Adrenal gland (tissue), 5 donors: ENCODE measurements around the gene AGPAT2.
A peak's percentile ranks its signal among the peaks of the same experiment; 100 is the strongest.

Experiments used
- POLR2A ChIP-seq, 2 donors: fragments of 450-650 bp; IDR thresholded peaks; one replicate each; pipeline ENCODE4 v1.6.1; 2017; ENCODE audit warnings: antibody characterized with exemption in 2 of 2, mild to moderate bottlenecking in 2 of 2, moderate library complexity in 1 of 2
- TF ChIP-seq, protein P1 (sequence below), 6 experiments: fragments of 450-650 bp in 4 of 6; fragments of 200-600 bp in 2 of 6; sonication (generic) in 1 of 6; IDR thresholded peaks; 1 replicate in 5 of 6; 2 replicates in 1 of 6; pipeline versions ENCODE4 v1.5.1 to v1.8.0; 2016 to 2021; ENCODE audit warnings: antibody characterized with exemption in 6 of 6, mild to moderate bottlenecking in 2 of 6, moderate library complexity in 1 of 6
- donor health status: DM: no; HTN: no; CAD: no.

- TF ChIP-seq, protein P1, sequence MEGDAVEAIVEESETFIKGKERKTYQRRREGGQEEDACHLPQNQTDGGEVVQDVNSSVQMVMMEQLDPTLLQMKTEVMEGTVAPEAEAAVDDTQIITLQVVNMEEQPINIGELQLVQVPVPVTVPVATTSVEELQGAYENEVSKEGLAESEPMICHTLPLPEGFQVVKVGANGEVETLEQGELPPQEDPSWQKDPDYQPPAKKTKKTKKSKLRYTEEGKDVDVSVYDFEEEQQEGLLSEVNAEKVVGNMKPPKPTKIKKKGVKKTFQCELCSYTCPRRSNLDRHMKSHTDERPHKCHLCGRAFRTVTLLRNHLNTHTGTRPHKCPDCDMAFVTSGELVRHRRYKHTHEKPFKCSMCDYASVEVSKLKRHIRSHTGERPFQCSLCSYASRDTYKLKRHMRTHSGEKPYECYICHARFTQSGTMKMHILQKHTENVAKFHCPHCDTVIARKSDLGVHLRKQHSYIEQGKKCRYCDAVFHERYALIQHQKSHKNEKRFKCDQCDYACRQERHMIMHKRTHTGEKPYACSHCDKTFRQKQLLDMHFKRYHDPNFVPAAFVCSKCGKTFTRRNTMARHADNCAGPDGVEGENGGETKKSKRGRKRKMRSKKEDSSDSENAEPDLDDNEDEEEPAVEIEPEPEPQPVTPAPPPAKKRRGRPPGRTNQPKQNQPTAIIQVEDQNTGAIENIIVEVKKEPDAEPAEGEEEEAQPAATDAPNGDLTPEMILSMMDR (IDR thresholded peaks at IDR 0.05), result peak in 4 of 6 experiments; percentile 12 to 29 (median 20)
- no peak for TF ChIP-seq POLR2A (IDR thresholded peaks at IDR 0.05)
Observed at GRCh38 chr9:136726631-136727191, 39.5 kb upstream of the AGPAT2 start.
